ENCODE measurements around the gene KIF2A. TPM values are rescaled to one million over a fixed set of nuclear protein-coding genes. Genes with fewer than 3 reads are reported as not detected.
A peak's percentile ranks its signal among the peaks of the same experiment; 100 is the strongest.

Gene KIF2A
- total and polyA plus RNA-seq, 2 of the 13 experiments (the other 11 are each of a cell fraction or from before 2014, with no cell fraction given) = 8.5 to 19.2 TPM

- TF ChIP-seq ZNF18 (CRISPR knock-in tag; IDR thresholded peaks at IDR 0.05; ENCODE audit: insufficient replicate concordance) (peak; percentile 65), PRDM4 (CRISPR knock-in tag; IDR thresholded peaks at IDR 0.05; ENCODE audit: borderline replicate concordance) (no peak), TAF1 (CRISPR knock-in tag; IDR thresholded peaks at IDR 0.05) (peak; percentile 56), ZNF772 (CRISPR knock-in tag; IDR thresholded peaks at IDR 0.05) (peak; percentile 74; the same call in 1 of the 2 replicates), FOXJ3 (CRISPR knock-in tag; IDR thresholded peaks at IDR 0.05; ENCODE audit: borderline replicate concordance) (no peak), ZNF343 (CRISPR knock-in tag; IDR thresholded peaks at IDR 0.05) (peak; percentile 77; the same call in 1 of the 2 replicates), ZMYM4 (CRISPR knock-in tag; IDR thresholded peaks at IDR 0.05) (peak; percentile 86), ZNF225 (CRISPR knock-in tag; IDR thresholded peaks at IDR 0.05) (no peak), LCORL (IDR thresholded peaks at IDR 0.05) (no peak), LCORL (CRISPR knock-in tag; IDR thresholded peaks at IDR 0.05) (no peak), ZNF614 (CRISPR knock-in tag; IDR thresholded peaks at IDR 0.05; ENCODE audit: borderline replicate concordance) (peak; percentile 83; the same call in 1 of the 2 replicates), ZNF350 (CRISPR knock-in tag; IDR thresholded peaks at IDR 0.05; ENCODE audit: borderline replicate concordance, low read depth) (peak; percentile 22; the same call in 1 of the 2 replicates), ZNF616 (CRISPR knock-in tag; IDR thresholded peaks at IDR 0.05; ENCODE audit: low read depth) (peak; percentile 86; the same call in 1 of the 2 replicates), SMARCC2 (IDR thresholded peaks at IDR 0.05) (no peak), ZNF619 (CRISPR knock-in tag; IDR thresholded peaks at IDR 0.05) (no peak)
- TF ChIP-seq, protein P1, sequence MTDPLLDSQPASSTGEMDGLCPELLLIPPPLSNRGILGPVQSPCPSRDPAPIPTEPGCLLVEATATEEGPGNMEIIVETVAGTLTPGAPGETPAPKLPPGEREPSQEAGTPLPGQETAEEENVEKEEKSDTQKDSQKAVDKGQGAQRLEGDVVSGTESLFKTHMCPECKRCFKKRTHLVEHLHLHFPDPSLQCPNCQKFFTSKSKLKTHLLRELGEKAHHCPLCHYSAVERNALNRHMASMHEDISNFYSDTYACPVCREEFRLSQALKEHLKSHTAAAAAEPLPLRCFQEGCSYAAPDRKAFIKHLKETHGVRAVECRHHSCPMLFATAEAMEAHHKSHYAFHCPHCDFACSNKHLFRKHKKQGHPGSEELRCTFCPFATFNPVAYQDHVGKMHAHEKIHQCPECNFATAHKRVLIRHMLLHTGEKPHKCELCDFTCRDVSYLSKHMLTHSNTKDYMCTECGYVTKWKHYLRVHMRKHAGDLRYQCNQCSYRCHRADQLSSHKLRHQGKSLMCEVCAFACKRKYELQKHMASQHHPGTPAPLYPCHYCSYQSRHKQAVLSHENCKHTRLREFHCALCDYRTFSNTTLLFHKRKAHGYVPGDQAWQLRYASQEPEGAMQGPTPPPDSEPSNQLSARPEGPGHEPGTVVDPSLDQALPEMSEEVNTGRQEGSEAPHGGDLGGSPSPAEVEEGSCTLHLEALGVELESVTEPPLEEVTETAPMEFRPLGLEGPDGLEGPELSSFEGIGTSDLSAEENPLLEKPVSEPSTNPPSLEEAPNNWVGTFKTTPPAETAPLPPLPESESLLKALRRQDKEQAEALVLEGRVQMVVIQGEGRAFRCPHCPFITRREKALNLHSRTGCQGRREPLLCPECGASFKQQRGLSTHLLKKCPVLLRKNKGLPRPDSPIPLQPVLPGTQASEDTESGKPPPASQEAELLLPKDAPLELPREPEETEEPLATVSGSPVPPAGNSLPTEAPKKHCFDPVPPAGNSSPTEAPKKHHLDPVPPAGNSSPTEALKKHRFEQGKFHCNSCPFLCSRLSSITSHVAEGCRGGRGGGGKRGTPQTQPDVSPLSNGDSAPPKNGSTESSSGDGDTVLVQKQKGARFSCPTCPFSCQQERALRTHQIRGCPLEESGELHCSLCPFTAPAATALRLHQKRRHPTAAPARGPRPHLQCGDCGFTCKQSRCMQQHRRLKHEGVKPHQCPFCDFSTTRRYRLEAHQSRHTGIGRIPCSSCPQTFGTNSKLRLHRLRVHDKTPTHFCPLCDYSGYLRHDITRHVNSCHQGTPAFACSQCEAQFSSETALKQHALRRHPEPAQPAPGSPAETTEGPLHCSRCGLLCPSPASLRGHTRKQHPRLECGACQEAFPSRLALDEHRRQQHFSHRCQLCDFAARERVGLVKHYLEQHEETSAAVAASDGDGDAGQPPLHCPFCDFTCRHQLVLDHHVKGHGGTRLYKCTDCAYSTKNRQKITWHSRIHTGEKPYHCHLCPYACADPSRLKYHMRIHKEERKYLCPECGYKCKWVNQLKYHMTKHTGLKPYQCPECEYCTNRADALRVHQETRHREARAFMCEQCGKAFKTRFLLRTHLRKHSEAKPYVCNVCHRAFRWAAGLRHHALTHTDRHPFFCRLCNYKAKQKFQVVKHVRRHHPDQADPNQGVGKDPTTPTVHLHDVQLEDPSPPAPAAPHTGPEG (CRISPR knock-in tag; IDR thresholded peaks at IDR 0.05) = 0 out of 2 replicates have a peak, but pooled peaks have one; percentile 71
- TF ChIP-seq, protein P2, sequence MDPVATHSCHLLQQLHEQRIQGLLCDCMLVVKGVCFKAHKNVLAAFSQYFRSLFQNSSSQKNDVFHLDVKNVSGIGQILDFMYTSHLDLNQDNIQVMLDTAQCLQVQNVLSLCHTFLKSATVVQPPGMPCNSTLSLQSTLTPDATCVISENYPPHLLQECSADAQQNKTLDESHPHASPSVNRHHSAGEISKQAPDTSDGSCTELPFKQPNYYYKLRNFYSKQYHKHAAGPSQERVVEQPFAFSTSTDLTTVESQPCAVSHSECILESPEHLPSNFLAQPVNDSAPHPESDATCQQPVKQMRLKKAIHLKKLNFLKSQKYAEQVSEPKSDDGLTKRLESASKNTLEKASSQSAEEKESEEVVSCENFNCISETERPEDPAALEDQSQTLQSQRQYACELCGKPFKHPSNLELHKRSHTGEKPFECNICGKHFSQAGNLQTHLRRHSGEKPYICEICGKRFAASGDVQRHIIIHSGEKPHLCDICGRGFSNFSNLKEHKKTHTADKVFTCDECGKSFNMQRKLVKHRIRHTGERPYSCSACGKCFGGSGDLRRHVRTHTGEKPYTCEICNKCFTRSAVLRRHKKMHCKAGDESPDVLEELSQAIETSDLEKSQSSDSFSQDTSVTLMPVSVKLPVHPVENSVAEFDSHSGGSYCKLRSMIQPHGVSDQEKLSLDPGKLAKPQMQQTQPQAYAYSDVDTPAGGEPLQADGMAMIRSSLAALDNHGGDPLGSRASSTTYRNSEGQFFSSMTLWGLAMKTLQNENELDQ (CRISPR knock-in tag; IDR thresholded peaks at IDR 0.05; ENCODE audit: borderline replicate concordance) = no peak
These were observed at the start of gene KIF2A (continued) for GRCh38 chr5:62305715-62306322.
